Activated T-cell treated with anti-CD3 and anti-CD28 coated beads, Interleukin-2, amount 50 U/mL, for 24 hours (primary cell): Measurements from ENCODE around the gene KDR.

Source experiments
- DNase-seq: peaks from one replicate; pipeline ENCODE4 v3.0.0-alpha.2; 2020
- H3K27ac Mint-ChIP-seq: 2 replicates; pipeline ENCODE4 v1.8.0; 2020; ENCODE audit warnings: mild to moderate bottlenecking, mixed read lengths
- H3K27me3 Mint-ChIP-seq: 2 replicates; pipeline ENCODE4 v1.8.0; 2020; ENCODE audit warnings: mixed read lengths
- H3K36me3 Mint-ChIP-seq: 2 replicates; pipeline ENCODE4 v1.8.0; 2020; ENCODE audit warnings: low read depth, mixed read lengths
- H3K4me1 Mint-ChIP-seq: 2 replicates; pipeline ENCODE4 v1.8.0; 2020; ENCODE audit warnings: low read depth, mixed read lengths
- H3K4me3 Mint-ChIP-seq: 2 replicates; pipeline ENCODE4 v1.8.0; 2020; ENCODE audit warnings: mild to moderate bottlenecking, moderate library complexity, mixed read lengths
- H3K9me3 Mint-ChIP-seq: 2 replicates; pipeline ENCODE4 v1.8.0; 2020; ENCODE audit warnings: mixed read lengths

KDR gene

GRCh38 chr4:55133951-55134350 lies 8.6 kb upstream of the KDR start:
- Mint-ChIP-seq H3K27me3 (peaks cover 13% of the 10 kb centered on the region), H3K9me3 (no peaks in the 10 kb centered on the region), H3K4me3 (no peak overlapping the region), H3K36me3 (no peaks in the 10 kb centered on the region), H3K27ac (no peak overlapping the region), H3K4me1 (no peaks in the 10 kb centered on the region)
- no peak for DNase-seq

DNA sequence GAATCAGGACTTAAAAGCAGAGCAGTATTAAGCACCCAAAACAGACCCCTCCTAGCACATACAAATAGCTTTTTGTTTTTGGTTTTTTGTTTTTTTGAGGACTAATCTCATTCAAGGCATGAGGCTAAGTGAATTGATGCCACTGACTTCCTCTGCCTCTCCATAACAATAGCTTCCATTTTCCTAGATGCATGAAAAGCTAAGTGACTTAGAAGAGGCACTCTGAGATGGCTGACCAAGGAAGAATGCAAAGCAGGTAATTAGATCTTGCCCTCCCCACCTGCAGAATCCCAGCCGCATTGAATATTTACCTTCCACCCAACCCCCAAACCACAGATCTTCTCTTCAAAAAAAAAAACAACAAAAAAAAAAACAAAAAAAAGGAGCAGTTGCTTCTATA lies 7.4 kb upstream of the KDR start:
- Mint-ChIP-seq H3K4me3 (no peak overlapping the region), H3K27ac (no peak overlapping the region), H3K36me3 (no peaks in the 10 kb centered on the region), H3K9me3 (no peaks in the 10 kb centered on the region), H3K27me3 (peaks cover 13% of the 10 kb centered on the region), H3K4me1 (no peaks in the 10 kb centered on the region)
- DNase-seq = no peak

DNA sequence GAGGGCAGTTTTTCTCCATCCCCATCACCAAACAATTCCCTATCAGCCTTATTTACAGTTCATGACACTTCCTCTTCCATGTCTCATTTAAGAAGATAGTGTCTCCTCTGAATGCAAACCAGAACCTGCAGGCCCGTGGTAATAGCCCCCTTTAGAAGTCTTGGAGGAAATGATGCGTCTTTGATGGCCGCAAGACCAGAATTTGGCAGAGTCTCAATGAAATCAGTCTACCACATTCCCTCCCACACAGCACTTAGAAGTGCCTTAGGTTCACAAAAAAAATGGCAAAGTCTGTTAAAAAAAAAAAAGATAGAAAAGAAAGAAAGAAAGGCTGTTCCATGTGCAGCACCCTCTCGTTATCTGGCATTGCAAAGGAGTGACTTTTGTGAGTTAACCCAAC lies 2.1 kb upstream of the KDR start:
- Mint-ChIP-seq H3K27ac (no peak overlapping the region), H3K9me3 (no peaks in the 10 kb centered on the region), H3K4me3 (no peak overlapping the region), H3K4me1 (peaks cover 10% of the 10 kb centered on the region), H3K27me3 (peaks cover 44% of the 10 kb centered on the region), H3K36me3 (no peaks in the 10 kb centered on the region)
- no peak for DNase-seq

- peaks cover 10% of the 10 kb centered on the region for H3K4me1 Mint-ChIP-seq
- no peak overlapping the region for H3K4me3 Mint-ChIP-seq
- H3K27me3 Mint-ChIP-seq = peaks cover 48% of the 10 kb centered on the region
- no peak overlapping the region for H3K27ac Mint-ChIP-seq
- H3K9me3 Mint-ChIP-seq = no peaks in the 10 kb centered on the region
- H3K36me3 Mint-ChIP-seq = no peaks in the 10 kb centered on the region
- no peak for DNase-seq
Observed at GRCh38 chr4:55127053-55127452, 1.7 kb upstream of the KDR start.

DNA sequence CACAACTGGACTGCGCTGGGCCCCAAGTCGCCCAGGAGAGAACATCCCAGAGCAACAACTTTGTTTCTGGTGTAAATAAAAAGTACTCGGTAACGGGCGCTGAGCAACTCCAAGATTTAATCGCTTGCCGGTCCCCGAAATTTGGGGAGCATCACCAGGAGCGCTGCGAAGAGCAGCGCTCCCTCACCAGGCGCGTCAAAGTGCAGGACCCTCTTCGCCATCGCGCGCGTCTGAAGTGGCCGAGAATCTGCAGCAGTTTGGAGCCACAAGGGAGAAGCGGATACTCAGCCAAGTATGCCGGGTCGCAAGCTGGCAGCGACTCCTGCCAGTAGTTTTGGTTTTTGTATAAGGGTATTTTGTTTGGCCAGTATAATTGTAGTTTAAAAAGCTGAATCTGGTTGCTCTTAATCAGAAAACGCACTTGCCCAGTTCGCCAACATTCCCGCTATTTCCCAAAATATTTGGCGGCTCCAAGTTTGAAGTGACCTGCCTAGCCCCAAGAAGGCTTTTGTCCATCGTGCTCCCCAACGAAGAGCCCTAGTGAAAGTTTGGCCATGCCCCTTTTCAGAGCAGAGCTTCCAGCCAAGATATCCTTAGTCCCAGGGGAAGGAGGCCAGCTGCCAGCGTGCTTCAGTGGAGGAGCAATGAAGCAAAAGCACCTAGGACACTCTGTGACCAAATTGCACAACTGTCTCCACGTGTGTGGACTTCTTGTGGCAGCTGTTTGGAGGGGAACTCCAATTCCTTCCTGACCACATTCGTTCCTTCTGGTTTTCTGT lies 557 bp upstream of the KDR start:
- no peaks in the 10 kb centered on the region for H3K9me3 Mint-ChIP-seq
- peaks cover 49% of the 10 kb centered on the region for H3K27me3 Mint-ChIP-seq
- H3K27ac Mint-ChIP-seq = no peak overlapping the region
- DNase-seq = no peak
- H3K4me3 Mint-ChIP-seq = peak overlapping the region; percentile 33
- no peaks in the 10 kb centered on the region for H3K36me3 Mint-ChIP-seq
- peaks cover 10% of the 10 kb centered on the region for H3K4me1 Mint-ChIP-seq

GRCh38 chr4:55124322-55125076 lies 896 bp downstream of the KDR start:
- H3K27me3 Mint-ChIP-seq = peaks cover 49% of the 10 kb centered on the region
- DNase-seq = no peak
- H3K36me3 Mint-ChIP-seq = no peaks in the 10 kb centered on the region
- peaks cover 10% of the 10 kb centered on the region for H3K4me1 Mint-ChIP-seq
- H3K27ac Mint-ChIP-seq = no peak overlapping the region
- H3K9me3 Mint-ChIP-seq = no peaks in the 10 kb centered on the region
- no peak overlapping the region for H3K4me3 Mint-ChIP-seq

GRCh38 chr4:55123791-55124190 lies 1.6 kb downstream of the KDR start:
- DNase-seq = no peak
- Mint-ChIP-seq H3K9me3 (no peaks in the 10 kb centered on the region), H3K4me1 (peaks cover 10% of the 10 kb centered on the region), H3K4me3 (no peak overlapping the region), H3K27me3 (peaks cover 49% of the 10 kb centered on the region), H3K27ac (no peak overlapping the region), H3K36me3 (no peaks in the 10 kb centered on the region)

- no peak overlapping the region for H3K27ac Mint-ChIP-seq
- H3K4me1 Mint-ChIP-seq = peaks cover 10% of the 10 kb centered on the region
- H3K4me3 Mint-ChIP-seq = no peak overlapping the region
- no peaks in the 10 kb centered on the region for H3K36me3 Mint-ChIP-seq
- no peak for DNase-seq
- no peaks in the 10 kb centered on the region for H3K9me3 Mint-ChIP-seq
- peaks cover 50% of the 10 kb centered on the region for H3K27me3 Mint-ChIP-seq
Observed at GRCh38 chr4:55122235-55122634, 3.2 kb downstream of the KDR start.

DNA sequence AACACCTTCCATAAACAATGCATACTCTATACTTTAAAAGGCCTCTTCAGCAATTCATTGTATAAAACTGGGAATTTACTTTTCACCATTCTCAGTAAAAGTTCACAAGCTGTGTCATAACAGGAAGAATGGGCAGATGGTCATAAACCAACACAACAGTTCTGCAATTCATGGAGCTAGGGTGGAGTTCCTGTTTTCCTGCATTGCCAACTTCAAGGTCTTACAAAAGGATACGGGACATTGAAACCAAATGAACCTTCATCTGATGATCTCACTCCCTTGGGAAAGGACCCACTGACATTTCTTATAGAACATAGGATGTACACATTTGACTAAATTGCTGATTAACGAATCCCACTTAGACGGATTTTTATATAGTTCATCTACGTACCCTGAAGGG lies 4.1 kb downstream of the KDR start:
- H3K27ac Mint-ChIP-seq = no peak overlapping the region
- DNase-seq = no peak
- H3K4me1 Mint-ChIP-seq = peaks cover 10% of the 10 kb centered on the region
- peaks cover 42% of the 10 kb centered on the region for H3K27me3 Mint-ChIP-seq
- no peaks in the 10 kb centered on the region for H3K9me3 Mint-ChIP-seq
- no peaks in the 10 kb centered on the region for H3K36me3 Mint-ChIP-seq
- no peak overlapping the region for H3K4me3 Mint-ChIP-seq

DNA sequence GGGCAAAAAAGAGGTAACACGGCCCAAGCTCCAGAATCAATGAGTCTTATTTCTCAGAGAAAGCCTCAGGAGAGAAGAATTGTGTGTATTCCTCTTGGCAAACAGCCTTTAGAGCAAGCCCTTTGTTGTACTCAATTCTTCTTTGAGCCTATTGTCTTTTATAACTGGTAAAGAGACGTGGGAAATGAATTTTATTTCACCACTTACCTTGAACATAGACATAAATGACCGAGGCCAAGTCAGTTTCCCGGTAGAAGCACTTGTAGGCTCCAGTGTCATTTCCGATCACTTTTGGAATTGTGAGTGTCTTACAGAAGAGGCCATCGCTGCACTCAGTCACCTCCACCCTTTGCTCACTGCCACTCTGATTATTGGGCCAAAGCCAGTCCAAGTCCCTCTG lies 7.0 kb downstream of the KDR start:
- Mint-ChIP-seq H3K36me3 (no peaks in the 10 kb centered on the region), H3K4me3 (no peak overlapping the region), H3K9me3 (no peaks in the 10 kb centered on the region), H3K4me1 (no peaks in the 10 kb centered on the region), H3K27ac (no peak overlapping the region), H3K27me3 (peaks cover 16% of the 10 kb centered on the region)
- DNase-seq = no peak

DNA sequence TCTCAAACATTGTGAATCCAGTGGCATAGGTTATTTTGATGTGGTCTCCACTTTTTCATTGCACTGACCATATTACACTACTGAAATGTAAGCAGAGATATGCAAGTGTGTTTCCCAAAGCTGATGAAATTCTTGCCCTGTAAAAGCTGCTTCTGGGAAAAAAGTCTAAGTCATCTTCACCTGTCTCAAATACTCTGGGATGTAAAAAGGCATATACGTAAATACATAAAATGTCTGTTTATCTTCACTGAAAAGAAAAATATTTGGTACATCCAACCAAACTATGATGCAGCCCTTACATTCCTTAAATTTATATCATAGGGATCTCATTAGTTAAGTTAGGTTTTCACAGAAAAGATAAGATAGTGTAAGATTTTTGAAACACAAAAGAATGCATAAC lies 7.9 kb downstream of the KDR start:
- Mint-ChIP-seq H3K36me3 (no peaks in the 10 kb centered on the region), H3K4me3 (no peak overlapping the region), H3K9me3 (no peaks in the 10 kb centered on the region), H3K27me3 (peaks cover 11% of the 10 kb centered on the region), H3K4me1 (no peaks in the 10 kb centered on the region), H3K27ac (no peak overlapping the region)
- no peak for DNase-seq

GRCh38 chr4:55116450-55116849 lies 8.9 kb downstream of the KDR start:
- no peak overlapping the region for H3K27ac Mint-ChIP-seq
- no peak for DNase-seq
- H3K27me3 Mint-ChIP-seq = peaks cover 6% of the 10 kb centered on the region
- H3K36me3 Mint-ChIP-seq = no peaks in the 10 kb centered on the region
- no peaks in the 10 kb centered on the region for H3K4me1 Mint-ChIP-seq
- no peak overlapping the region for H3K4me3 Mint-ChIP-seq
- no peaks in the 10 kb centered on the region for H3K9me3 Mint-ChIP-seq

DNA sequence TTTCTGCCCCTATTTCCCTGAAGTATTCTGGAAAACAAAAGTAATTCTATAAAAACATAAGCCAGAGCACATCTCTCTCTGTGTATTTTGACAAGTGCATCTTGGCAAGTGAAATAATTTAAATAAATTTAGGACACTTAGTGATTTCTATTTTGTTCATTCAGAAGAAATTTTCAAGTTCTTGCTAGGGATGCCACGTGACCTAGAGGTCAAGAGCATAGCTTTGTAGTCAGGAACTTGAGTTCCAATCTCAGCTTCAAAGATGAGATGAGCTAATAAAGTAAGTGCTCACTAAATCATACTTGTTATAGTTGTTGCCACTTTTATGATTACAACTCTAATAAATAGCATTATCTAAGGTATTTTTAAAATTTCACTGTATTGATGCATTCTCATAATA lies 13.8 kb downstream of the KDR start:
- Mint-ChIP-seq H3K27ac (no peak overlapping the region), H3K4me3 (no peak overlapping the region), H3K36me3 (no peaks in the 10 kb centered on the region), H3K4me1 (no peaks in the 10 kb centered on the region), H3K27me3 (no peaks in the 10 kb centered on the region), H3K9me3 (no peaks in the 10 kb centered on the region)
- no peak for DNase-seq

- DNase-seq = no peak
- Mint-ChIP-seq H3K9me3 (no peaks in the 10 kb centered on the region), H3K27me3 (no peaks in the 10 kb centered on the region)
Observed at GRCh38 chr4:55110131-55110530, 15.3 kb downstream of the KDR start.

GRCh38 chr4:55107054-55107453 lies 18.3 kb downstream of the KDR start:
- no peak for DNase-seq
- H3K27ac Mint-ChIP-seq = no peak overlapping the region
- H3K36me3 Mint-ChIP-seq = no peaks in the 10 kb centered on the region
- H3K4me3 Mint-ChIP-seq = no peak overlapping the region
- H3K4me1 Mint-ChIP-seq = no peaks in the 10 kb centered on the region
- H3K9me3 Mint-ChIP-seq = no peaks in the 10 kb centered on the region
- H3K27me3 Mint-ChIP-seq = no peaks in the 10 kb centered on the region

More at GRCh38 chr4:55110131-55110530, 15.3 kb downstream of the KDR start:
- Mint-ChIP-seq H3K27ac (no peak overlapping the region), H3K36me3 (no peaks in the 10 kb centered on the region), H3K4me3 (no peak overlapping the region), H3K4me1 (no peaks in the 10 kb centered on the region)
